ENCODE data around the gene RAB5B.

DNA sequence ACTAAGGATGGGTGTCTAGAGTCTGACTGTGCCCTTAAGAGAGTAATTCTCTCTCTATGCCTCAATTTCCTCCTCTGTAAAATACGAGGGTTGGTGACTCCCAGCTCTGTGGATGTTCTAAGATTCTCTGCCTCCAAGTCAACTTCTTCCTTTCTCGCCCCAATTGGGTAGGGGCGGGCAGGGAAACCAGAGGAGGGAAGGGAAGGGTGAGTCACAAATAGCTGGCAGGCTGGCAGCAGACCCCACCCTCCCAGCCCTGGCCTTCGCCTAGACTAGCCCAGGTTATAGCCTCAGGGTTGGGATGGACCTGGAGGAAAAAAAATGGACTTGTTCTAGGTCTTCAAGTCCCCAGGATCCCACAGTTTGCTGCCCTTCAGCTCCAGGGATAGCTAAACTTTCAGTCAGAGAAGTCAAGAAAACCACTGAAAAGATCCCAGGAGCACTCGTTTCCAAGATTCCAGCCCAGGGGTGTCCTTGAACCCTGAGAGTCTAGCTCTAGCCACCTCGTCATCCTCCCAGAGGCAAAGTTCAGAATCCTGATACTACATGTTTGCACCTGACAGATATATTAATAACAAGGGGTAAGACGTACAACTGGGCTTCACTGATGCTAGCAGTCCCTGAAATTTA is 40.6 kb upstream of the RAB5B start:
- TF ChIP-seq, protein P1, sequence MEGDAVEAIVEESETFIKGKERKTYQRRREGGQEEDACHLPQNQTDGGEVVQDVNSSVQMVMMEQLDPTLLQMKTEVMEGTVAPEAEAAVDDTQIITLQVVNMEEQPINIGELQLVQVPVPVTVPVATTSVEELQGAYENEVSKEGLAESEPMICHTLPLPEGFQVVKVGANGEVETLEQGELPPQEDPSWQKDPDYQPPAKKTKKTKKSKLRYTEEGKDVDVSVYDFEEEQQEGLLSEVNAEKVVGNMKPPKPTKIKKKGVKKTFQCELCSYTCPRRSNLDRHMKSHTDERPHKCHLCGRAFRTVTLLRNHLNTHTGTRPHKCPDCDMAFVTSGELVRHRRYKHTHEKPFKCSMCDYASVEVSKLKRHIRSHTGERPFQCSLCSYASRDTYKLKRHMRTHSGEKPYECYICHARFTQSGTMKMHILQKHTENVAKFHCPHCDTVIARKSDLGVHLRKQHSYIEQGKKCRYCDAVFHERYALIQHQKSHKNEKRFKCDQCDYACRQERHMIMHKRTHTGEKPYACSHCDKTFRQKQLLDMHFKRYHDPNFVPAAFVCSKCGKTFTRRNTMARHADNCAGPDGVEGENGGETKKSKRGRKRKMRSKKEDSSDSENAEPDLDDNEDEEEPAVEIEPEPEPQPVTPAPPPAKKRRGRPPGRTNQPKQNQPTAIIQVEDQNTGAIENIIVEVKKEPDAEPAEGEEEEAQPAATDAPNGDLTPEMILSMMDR (tag by site-specific recombination; IDR thresholded peaks at IDR 0.05), result no peak
- no peak for TF ChIP-seq ZNF138 (tag by site-specific recombination; IDR thresholded peaks at IDR 0.05; ENCODE audit: borderline replicate concordance)
- no peak for TF ChIP-seq TCF7L2 (IDR thresholded peaks at IDR 0.05; ENCODE audit: borderline replicate concordance, low read depth, low read length)
- TF ChIP-seq, protein P2, sequence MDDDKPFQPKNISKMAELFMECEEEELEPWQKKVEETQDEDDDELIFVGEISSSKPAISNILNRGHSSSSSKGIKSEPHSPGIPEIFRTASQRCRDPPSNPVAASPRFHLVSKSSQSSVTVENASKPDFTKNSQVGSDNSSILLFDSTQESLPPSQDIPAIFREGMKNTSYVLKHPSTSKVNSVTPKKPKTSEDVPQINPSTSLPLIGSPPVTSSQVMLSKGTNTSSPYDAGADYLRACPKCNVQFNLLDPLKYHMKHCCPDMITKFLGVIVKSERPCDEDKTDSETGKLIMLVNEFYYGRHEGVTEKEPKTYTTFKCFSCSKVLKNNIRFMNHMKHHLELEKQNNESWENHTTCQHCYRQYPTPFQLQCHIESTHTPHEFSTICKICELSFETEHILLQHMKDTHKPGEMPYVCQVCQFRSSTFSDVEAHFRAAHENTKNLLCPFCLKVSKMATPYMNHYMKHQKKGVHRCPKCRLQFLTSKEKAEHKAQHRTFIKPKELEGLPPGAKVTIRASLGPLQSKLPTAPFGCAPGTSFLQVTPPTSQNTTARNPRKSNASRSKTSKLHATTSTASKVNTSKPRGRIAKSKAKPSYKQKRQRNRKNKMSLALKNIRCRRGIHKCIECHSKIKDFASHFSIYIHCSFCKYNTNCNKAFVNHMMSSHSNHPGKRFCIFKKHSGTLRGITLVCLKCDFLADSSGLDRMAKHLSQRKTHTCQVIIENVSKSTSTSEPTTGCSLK (tag by site-specific recombination; IDR thresholded peaks at IDR 0.05), result no peak
- no peak for TF ChIP-seq ZNF521 (tag by site-specific recombination; IDR thresholded peaks at IDR 0.05)
- no peak for TF ChIP-seq ZNF266 (tag by site-specific recombination; IDR thresholded peaks at IDR 0.05; ENCODE audit: low read depth)
- TF ChIP-seq ZBTB1 (tag by site-specific recombination; IDR thresholded peaks at IDR 0.05), result no peak
- TF ChIP-seq ZFP41 (tag by site-specific recombination; IDR thresholded peaks at IDR 0.05; ENCODE audit: borderline replicate concordance), result no peak
- no peak for TF ChIP-seq ZNF513 (tag by site-specific recombination; IDR thresholded peaks at IDR 0.05)
- TF ChIP-seq PRDM1 (tag by site-specific recombination; IDR thresholded peaks at IDR 0.05), result no peak
- TF ChIP-seq ZNF10 (tag by site-specific recombination; IDR thresholded peaks at IDR 0.05), result no peak
- TF ChIP-seq ZXDB (tag by site-specific recombination; IDR thresholded peaks at IDR 0.05), result no peak
